Measurements from ENCODE around the gene PLAAT3.

- TF ChIP-seq POLR2A (IDR thresholded peaks at IDR 0.05) (no peak), CTCF (IDR thresholded peaks at IDR 0.05 in 4 of 5, conservative IDR thresholded peaks at IDR 0.05 in 1 of 5) (no peak)
These were observed 11.1 kb downstream of the PLAAT3 start for GRCh38 chr11:63603180-63603518.
